KOPT-K1 (cell line): ENCODE results near the gene ATRN.
"Not testable (repeated sequence)": the region's sequence is repeated elsewhere in the genome, so short reads cannot be mapped to it uniquely, and the experiment has no call there.

ENCODE experiments used
- H3K27ac ChIP-seq: fragments of 200-600 bp; sonication (generic); 2 replicates; pipeline ENCODE4 v1.5.1; 2016; ENCODE audit warnings: antibody characterized with exemption, mild to moderate bottlenecking, low read depth, low read length; ENCODE audit not compliant: poor library complexity, severe bottlenecking
- H3K36me3 ChIP-seq: fragments of 200-600 bp; sonication (generic); 2 replicates; pipeline ENCODE4 v1.5.1; 2017; ENCODE audit warnings: antibody characterized with exemption, mild to moderate bottlenecking, low read length, moderate library complexity; ENCODE audit not compliant: insufficient read depth
- H3K9me3 ChIP-seq: fragments of 200-600 bp; sonication (generic); 2 replicates; pipeline ENCODE4 v1.5.1; 2017; ENCODE audit warnings: antibody characterized with exemption, low read length, mild to moderate bottlenecking; ENCODE audit not compliant: insufficient read depth, poor library complexity, severe bottlenecking

ATRN gene

GRCh38 chr20:3521852-3522740, 51.3 kb downstream of the ATRN start:
- Histone ChIP-seq H3K27ac (no peak overlapping the region), H3K9me3 (peaks cover 14% of the 10 kb centered on the region), H3K36me3 (no peaks in the 10 kb centered on the region)

- not testable (repeated sequence) for H3K27ac ChIP-seq, H3K36me3 ChIP-seq
- peaks cover 14% of the 10 kb centered on the region for H3K9me3 ChIP-seq
Observed at GRCh38 chr20:3524696-3525095, 53.9 kb downstream of the ATRN start.

GRCh38 chr20:3532089-3532615, 61.3 kb downstream of the ATRN start:
- no peak overlapping the region for H3K27ac ChIP-seq
- H3K9me3 ChIP-seq = no peaks in the 10 kb centered on the region
- no peaks in the 10 kb centered on the region for H3K36me3 ChIP-seq

GRCh38 chr20:3537733-3538132, 66.9 kb downstream of the ATRN start:
- not testable (repeated sequence) for H3K36me3 ChIP-seq, H3K9me3 ChIP-seq, H3K27ac ChIP-seq

GRCh38 chr20:3539311-3540107, 68.7 kb downstream of the ATRN start:
- no peak overlapping the region for H3K27ac ChIP-seq
- H3K36me3 ChIP-seq = no peaks in the 10 kb centered on the region
- H3K9me3 ChIP-seq = no peaks in the 10 kb centered on the region

- H3K27ac ChIP-seq = no peak overlapping the region
- H3K36me3 ChIP-seq = no peaks in the 10 kb centered on the region
- no peaks in the 10 kb centered on the region for H3K9me3 ChIP-seq
Observed at GRCh38 chr20:3541887-3542721, 71.3 kb downstream of the ATRN start.

GRCh38 chr20:3543901-3544507, 73.2 kb downstream of the ATRN start:
- Histone ChIP-seq H3K36me3 (no peaks in the 10 kb centered on the region), H3K27ac (no peak overlapping the region), H3K9me3 (no peaks in the 10 kb centered on the region)

- H3K9me3 ChIP-seq = no peaks in the 10 kb centered on the region
- H3K27ac ChIP-seq = no peak overlapping the region
Observed at GRCh38 chr20:3545401-3545925, 74.6 kb downstream of the ATRN start.

GRCh38 chr20:3547906-3548305, 77.1 kb downstream of the ATRN start:
- no peak overlapping the region for H3K27ac ChIP-seq
- H3K9me3 ChIP-seq = no peaks in the 10 kb centered on the region
- no peaks in the 10 kb centered on the region for H3K36me3 ChIP-seq

More at GRCh38 chr20:3545401-3545925, 74.6 kb downstream of the ATRN start:
- no peaks in the 10 kb centered on the region for H3K36me3 ChIP-seq

GRCh38 chr20:3550837-3551236, 80.0 kb downstream of the ATRN start:
- H3K9me3 ChIP-seq = no peaks in the 10 kb centered on the region
- H3K36me3 ChIP-seq = no peaks in the 10 kb centered on the region
- H3K27ac ChIP-seq = no peak overlapping the region

- H3K36me3 ChIP-seq = no peaks in the 10 kb centered on the region
- no peak overlapping the region for H3K27ac ChIP-seq
- H3K9me3 ChIP-seq = no peaks in the 10 kb centered on the region
Observed at GRCh38 chr20:3551681-3552434, 81.0 kb downstream of the ATRN start.

- Histone ChIP-seq H3K9me3 (no peaks in the 10 kb centered on the region), H3K36me3 (no peaks in the 10 kb centered on the region), H3K27ac (no peak overlapping the region)
Observed at GRCh38 chr20:3553663-3554062, 82.8 kb downstream of the ATRN start.

GRCh38 chr20:3557237-3557785, 86.5 kb downstream of the ATRN start:
- no peaks in the 10 kb centered on the region for H3K9me3 ChIP-seq
- no peaks in the 10 kb centered on the region for H3K36me3 ChIP-seq
- no peak overlapping the region for H3K27ac ChIP-seq
